Nephron progenitor cell (in vitro differentiated cells): ENCODE measurements around the gene POP7.
"Not testable (repeated sequence)": the region's sequence is repeated elsewhere in the genome, so short reads cannot be mapped to it uniquely, and the experiment has no call there.

ENCODE experiments used
- DNase-seq: peaks from one replicate; pipeline ENCODE4 v3.0.0; 2021
- H3K27ac Mint-ChIP-seq: 2 replicates; pipeline ENCODE4 v1.8.0; 2021; ENCODE audit warnings: mild to moderate bottlenecking, moderate library complexity, mixed read lengths
- H3K27me3 Mint-ChIP-seq: 2 replicates; pipeline ENCODE4 v1.8.0; 2021; ENCODE audit warnings: mild to moderate bottlenecking, low read depth, mixed read lengths; ENCODE audit not compliant: poor library complexity
- H3K36me3 Mint-ChIP-seq: 2 replicates; pipeline ENCODE4 v1.8.0; 2021; ENCODE audit warnings: low read depth, mixed read lengths
- H3K4me1 Mint-ChIP-seq: 2 replicates; pipeline ENCODE4 v1.8.0; 2021; ENCODE audit warnings: mixed read lengths
- H3K4me3 Mint-ChIP-seq: 2 replicates; pipeline ENCODE4 v1.8.0; 2021; ENCODE audit warnings: mild to moderate bottlenecking, moderate library complexity, mixed read lengths
- H3K9me3 Mint-ChIP-seq: 2 replicates; pipeline ENCODE4 v1.8.0; 2021; ENCODE audit warnings: mild to moderate bottlenecking, moderate library complexity, mixed read lengths
- TF ChIP-seq, protein P1 (sequence below): fragments of 200-600 bp; sonication (generic); IDR thresholded peaks from 2 replicates; pipeline ENCODE4 v1.5.0; 2021; ENCODE audit warnings: antibody characterized with exemption

The POP7 gene

DNA sequence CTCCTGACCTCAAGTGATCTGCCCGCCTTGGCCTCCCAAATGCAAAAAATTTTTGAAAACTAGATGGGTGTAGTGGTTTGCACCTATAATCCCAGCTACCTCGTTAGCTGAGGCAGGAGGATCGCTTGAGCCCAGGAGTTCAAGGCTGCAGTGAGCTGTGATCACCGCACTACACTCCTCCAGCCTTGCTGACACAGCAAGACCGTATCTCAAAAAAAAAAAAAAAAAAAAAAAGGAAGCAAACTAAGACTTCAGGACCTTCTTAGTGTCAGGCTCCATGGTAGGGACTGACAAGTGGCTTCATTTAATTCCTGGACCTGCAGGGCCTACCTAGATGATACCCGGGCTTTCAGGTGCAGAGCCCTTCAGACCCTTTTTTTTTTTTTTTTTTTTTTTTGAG is 2.5 kb downstream of the POP7 start:
- Mint-ChIP-seq H3K4me3 (no peak overlapping the region), H3K27me3 (peaks cover 3% of the 10 kb centered on the region), H3K9me3 (no peaks in the 10 kb centered on the region), H3K27ac (no peak overlapping the region), H3K4me1 (peaks cover 21% of the 10 kb centered on the region), H3K36me3 (peaks cover 8% of the 10 kb centered on the region)
- DNase-seq, result no peak
- TF ChIP-seq, protein P1, sequence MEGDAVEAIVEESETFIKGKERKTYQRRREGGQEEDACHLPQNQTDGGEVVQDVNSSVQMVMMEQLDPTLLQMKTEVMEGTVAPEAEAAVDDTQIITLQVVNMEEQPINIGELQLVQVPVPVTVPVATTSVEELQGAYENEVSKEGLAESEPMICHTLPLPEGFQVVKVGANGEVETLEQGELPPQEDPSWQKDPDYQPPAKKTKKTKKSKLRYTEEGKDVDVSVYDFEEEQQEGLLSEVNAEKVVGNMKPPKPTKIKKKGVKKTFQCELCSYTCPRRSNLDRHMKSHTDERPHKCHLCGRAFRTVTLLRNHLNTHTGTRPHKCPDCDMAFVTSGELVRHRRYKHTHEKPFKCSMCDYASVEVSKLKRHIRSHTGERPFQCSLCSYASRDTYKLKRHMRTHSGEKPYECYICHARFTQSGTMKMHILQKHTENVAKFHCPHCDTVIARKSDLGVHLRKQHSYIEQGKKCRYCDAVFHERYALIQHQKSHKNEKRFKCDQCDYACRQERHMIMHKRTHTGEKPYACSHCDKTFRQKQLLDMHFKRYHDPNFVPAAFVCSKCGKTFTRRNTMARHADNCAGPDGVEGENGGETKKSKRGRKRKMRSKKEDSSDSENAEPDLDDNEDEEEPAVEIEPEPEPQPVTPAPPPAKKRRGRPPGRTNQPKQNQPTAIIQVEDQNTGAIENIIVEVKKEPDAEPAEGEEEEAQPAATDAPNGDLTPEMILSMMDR, result no peak

DNA sequence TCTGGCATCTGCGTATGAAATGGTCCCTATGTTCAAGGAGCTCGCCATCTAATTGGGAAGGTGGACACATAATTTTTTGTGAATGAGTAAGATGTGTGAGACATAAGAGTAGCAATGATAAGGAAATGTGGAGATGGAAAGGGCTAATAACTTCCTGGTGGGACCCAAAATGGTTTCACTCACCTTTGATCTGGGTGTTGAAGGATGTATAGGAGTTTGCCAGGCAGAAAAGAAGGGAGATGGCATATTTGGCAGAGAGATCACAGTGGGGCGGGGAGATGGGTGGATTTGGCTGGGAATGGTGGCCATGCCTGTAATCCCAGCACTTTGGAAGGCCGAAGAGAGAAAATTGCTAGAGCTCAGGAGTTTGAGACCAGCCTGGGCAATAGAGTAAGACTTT is 4.5 kb downstream of the POP7 start:
- Mint-ChIP-seq H3K4me3 (no peak overlapping the region), H3K27me3 (peaks cover 12% of the 10 kb centered on the region), H3K4me1 (peaks cover 21% of the 10 kb centered on the region), H3K36me3 (peaks cover 8% of the 10 kb centered on the region), H3K27ac (peak overlapping the region; percentile 18), H3K9me3 (peaks cover 2% of the 10 kb centered on the region)
- no peak for DNase-seq
- TF ChIP-seq, protein P1, result no peak

DNA sequence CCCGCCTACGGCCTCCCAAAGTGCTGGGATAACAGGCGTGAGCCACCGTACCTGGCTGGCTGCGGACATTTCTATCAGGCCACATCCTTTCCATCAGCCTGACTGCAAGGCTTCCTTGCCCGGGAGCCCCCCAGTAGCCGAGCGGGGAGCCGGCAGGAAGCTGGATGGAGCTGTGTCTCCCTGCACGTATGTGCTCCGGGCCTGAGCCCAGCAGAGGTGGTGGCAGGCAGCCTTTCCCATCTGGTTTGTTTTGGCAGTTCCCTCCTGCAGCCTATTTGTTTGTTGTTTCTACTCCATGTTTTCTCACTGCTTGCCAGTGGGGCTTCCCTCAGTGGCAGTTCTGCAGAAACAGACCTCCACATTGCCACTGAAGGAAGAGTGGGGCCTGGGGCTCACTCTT is 5.4 kb downstream of the POP7 start:
- H3K9me3 Mint-ChIP-seq, result peaks cover 3% of the 10 kb centered on the region
- peaks cover 12% of the 10 kb centered on the region for H3K27me3 Mint-ChIP-seq
- no peak overlapping the region for H3K4me3 Mint-ChIP-seq
- TF ChIP-seq, protein P1, result no peak
- H3K27ac Mint-ChIP-seq, result peak overlapping the region; percentile 32
- H3K4me1 Mint-ChIP-seq, result peaks cover 21% of the 10 kb centered on the region
- peaks cover 8% of the 10 kb centered on the region for H3K36me3 Mint-ChIP-seq
- no peak for DNase-seq

DNA sequence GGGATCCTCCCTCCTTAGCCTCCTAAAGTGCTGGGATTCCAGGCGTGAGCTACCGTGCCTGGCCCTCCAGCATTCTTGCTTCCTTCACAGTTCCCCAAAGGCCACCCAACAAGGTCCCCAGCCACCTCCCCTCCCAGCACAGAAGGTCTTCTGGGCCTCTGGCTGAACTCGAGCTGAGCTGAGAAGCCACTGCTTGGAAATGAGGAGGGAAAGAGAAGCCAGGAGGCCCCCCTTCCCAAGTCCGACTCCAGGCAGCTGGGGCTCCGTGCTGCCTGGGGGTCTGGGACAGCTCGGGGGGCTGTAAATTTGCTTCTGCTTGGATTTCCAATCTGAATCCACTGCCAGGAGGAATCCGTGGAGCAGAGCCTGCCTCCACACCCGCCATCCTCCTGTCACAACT is 8.8 kb downstream of the POP7 start:
- Mint-ChIP-seq H3K36me3 (peaks cover 9% of the 10 kb centered on the region), H3K4me3 (no peak overlapping the region), H3K27ac (no peak overlapping the region), H3K27me3 (peaks cover 43% of the 10 kb centered on the region), H3K4me1 (peaks cover 8% of the 10 kb centered on the region), H3K9me3 (peaks cover 25% of the 10 kb centered on the region)
- DNase-seq, result no peak
- TF ChIP-seq, protein P1, result no peak

DNA sequence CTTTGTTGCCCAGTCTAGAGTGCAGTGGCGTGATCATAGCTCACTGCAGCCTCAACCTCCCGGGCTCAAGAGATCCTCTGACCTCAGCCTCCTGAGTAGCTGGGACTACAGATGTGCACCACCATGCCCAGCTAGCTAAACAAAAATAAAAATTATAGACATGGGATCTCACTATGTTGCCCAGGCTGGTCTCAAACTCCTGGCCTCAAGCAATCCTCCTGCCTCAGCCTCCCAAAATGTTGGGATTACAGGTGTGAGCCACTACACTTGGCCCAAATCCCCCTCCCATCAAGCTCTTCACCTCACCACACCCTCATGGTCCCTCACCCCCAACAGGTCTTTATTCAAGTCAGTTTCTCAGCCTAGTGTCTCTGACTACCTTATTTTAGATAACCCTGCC is 11.2 kb downstream of the POP7 start:
- not testable (repeated sequence) for DNase-seq, H3K4me3 Mint-ChIP-seq, H3K4me1 Mint-ChIP-seq, H3K27ac Mint-ChIP-seq, H3K36me3 Mint-ChIP-seq
- H3K27me3 Mint-ChIP-seq, result peaks cover 64% of the 10 kb centered on the region
- peaks cover 28% of the 10 kb centered on the region for H3K9me3 Mint-ChIP-seq

DNA sequence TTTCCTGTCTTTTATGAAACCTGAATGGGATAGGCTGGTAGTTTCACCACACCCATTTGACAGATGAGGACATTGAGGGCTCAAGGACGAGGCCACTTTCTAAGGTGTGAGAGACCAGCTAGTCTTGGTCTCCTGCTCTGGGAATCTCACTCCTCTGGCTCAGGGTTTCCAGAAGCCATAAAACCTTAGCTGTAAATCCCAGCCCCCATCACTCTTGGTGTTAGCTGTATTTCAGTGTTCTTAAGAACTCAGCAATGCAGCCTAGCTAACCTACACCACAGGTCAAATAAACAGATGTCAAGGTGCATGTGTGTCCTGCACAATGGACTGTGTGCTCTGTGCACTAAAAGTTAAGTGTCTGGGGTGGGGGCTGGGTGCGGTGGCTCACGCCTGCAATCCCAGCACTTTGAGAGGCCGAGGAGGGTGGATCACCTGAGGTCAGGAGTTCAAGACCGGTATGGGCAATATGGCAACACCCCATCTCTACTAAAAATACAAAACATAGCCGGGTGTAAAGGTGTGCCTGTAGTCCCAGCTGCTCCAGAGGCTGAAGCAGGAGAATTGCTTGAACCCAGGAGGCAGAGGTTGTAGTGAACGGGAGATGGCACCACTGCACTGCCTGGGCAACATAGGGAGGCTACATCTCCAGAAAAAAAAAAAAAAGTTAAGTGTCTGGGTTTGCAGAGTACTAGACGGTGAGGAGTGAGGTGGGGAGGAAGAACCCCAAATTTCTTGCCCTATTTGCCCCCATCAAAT is 13.8 kb downstream of the POP7 start:
- no peak for DNase-seq
- H3K9me3 Mint-ChIP-seq, result peaks cover 28% of the 10 kb centered on the region
- peak overlapping the region; percentile 70 for H3K4me3 Mint-ChIP-seq
- H3K27me3 Mint-ChIP-seq, result peaks cover 86% of the 10 kb centered on the region
- peaks cover 9% of the 10 kb centered on the region for H3K36me3 Mint-ChIP-seq
- TF ChIP-seq, protein P1, result no peak
- no peak overlapping the region for H3K27ac Mint-ChIP-seq
- H3K4me1 Mint-ChIP-seq, result peaks cover 19% of the 10 kb centered on the region
